Peyer's patch (tissue), 4 donors: ENCODE results near the gene CFAP77. TPM values are rescaled to one million over a fixed set of nuclear protein-coding genes. Genes with fewer than 3 reads are reported as not detected.

ENCODE experiments used
- DNase-seq, 3 donors: peaks; one replicate each; pipeline ENCODE4 v3.0.0-alpha.2; 2017 to 2019
- H3K27ac ChIP-seq, 4 donors: fragments of 200-600 bp; sonication (generic); one replicate each; pipeline ENCODE4 v1.5.1; 2016 to 2019
- H3K27me3 ChIP-seq, 2 donors: fragments of 200-600 bp; sonication (generic); one replicate each; pipeline ENCODE4 v1.5.1; 2019
- H3K36me3 ChIP-seq, 3 donors: fragments of 200-600 bp; sonication (generic); one replicate each; pipeline ENCODE4 v1.5.1; 2016 to 2019
- H3K4me1 ChIP-seq, 4 donors: fragments of 200-600 bp; sonication (generic); one replicate each; pipeline ENCODE4 v1.5.1; 2016 to 2019
- H3K4me3 ChIP-seq, 4 donors: fragments of 200-600 bp; sonication (generic); 1 replicate in 3 of 4; 2 replicates in 1 of 4; pipeline ENCODE4 v1.5.1; 2016 to 2019; ENCODE audit warnings: mild to moderate bottlenecking in 1 of 4
- H3K9me3 ChIP-seq, 4 donors: fragments of 200-600 bp; sonication (generic); one replicate each; pipeline ENCODE4 v1.5.1; 2016 to 2019; ENCODE audit warnings: mild to moderate bottlenecking in 1 of 4
- CTCF ChIP-seq, 6 experiments: fragments of 450-650 bp in 4 of 6; fragments of 200-600 bp in 2 of 6; sonication (generic) in 1 of 6; IDR thresholded peaks; one replicate each; pipeline ENCODE4 v1.5.1; 2017 to 2019; ENCODE audit warnings: antibody characterized with exemption in 6 of 6, mild to moderate bottlenecking in 3 of 6, moderate library complexity in 1 of 6
- POLR2A ChIP-seq, 2 donors: fragments of 450-650 bp; IDR thresholded peaks; one replicate each; pipeline ENCODE4 v1.5.1; 2017; ENCODE audit warnings: antibody characterized with exemption in 2 of 2, mild to moderate bottlenecking in 2 of 2, moderate library complexity in 2 of 2
- total RNA-seq, 4 donors: library from RNA; depleted of rRNA; stranded (reverse); fragments of >200 nt; gene quantifications; one replicate each; pipeline ENCODE4 v1.1.0, GENCODE V29; 2016

Gene CFAP77
- total RNA-seq, 4 donors from 2014 or later, result not detected

GRCh38 chr9:132600326-132600984 is 190.4 kb downstream of the CFAP77 start:
- H3K36me3 ChIP-seq, result peaks cover 0 to 27% (median 0%) of the 10 kb centered on the region in 3 donors
- DNase-seq, result no peak

GRCh38 chr9:132602207-132602606 is 192.2 kb downstream of the CFAP77 start:
- TF ChIP-seq POLR2A (IDR thresholded peaks at IDR 0.05) (no peak), CTCF (IDR thresholded peaks at IDR 0.05) (no peak)
- Histone ChIP-seq H3K27ac (no peak overlapping the region), H3K36me3 (peaks cover 0 to 40% (median 0%) of the 10 kb centered on the region in 3 donors), H3K9me3 (no peaks in the 10 kb centered on the region), H3K27me3 (no peaks in the 10 kb centered on the region), H3K4me1 (no peaks in the 10 kb centered on the region), H3K4me3 (no peak overlapping the region)
- DNase-seq, result no peak

More at GRCh38 chr9:132600326-132600984, 190.4 kb downstream of the CFAP77 start:
- H3K27me3 ChIP-seq, result no peaks in the 10 kb centered on the region
- no peaks in the 10 kb centered on the region for H3K9me3 ChIP-seq
- H3K27ac ChIP-seq, result no peak overlapping the region
- no peaks in the 10 kb centered on the region for H3K4me1 ChIP-seq
- no peak overlapping the region for H3K4me3 ChIP-seq
- TF ChIP-seq CTCF (IDR thresholded peaks at IDR 0.05) (no peak), POLR2A (IDR thresholded peaks at IDR 0.05) (no peak)

- Histone ChIP-seq H3K27ac (no peak overlapping the region), H3K36me3 (peaks cover 0 to 62% (median 0%) of the 10 kb centered on the region in 3 donors), H3K4me1 (no peaks in the 10 kb centered on the region), H3K9me3 (no peaks in the 10 kb centered on the region), H3K27me3 (no peaks in the 10 kb centered on the region), H3K4me3 (no peak overlapping the region)
- TF ChIP-seq CTCF (IDR thresholded peaks at IDR 0.05) (no peak), POLR2A (IDR thresholded peaks at IDR 0.05) (no peak)
- DNase-seq, result no peak
Measured at GRCh38 chr9:132605387-132605786, 195.4 kb downstream of the CFAP77 start.

GRCh38 chr9:132606066-132606465 is 196.1 kb downstream of the CFAP77 start:
- no peaks in the 10 kb centered on the region for H3K4me1 ChIP-seq
- no peaks in the 10 kb centered on the region for H3K9me3 ChIP-seq
- H3K27me3 ChIP-seq, result no peaks in the 10 kb centered on the region
- no peak for DNase-seq
- H3K27ac ChIP-seq, result no peak overlapping the region
- TF ChIP-seq CTCF (IDR thresholded peaks at IDR 0.05) (no peak), POLR2A (IDR thresholded peaks at IDR 0.05) (no peak)
- H3K36me3 ChIP-seq, result peaks cover 0 to 62% (median 0%) of the 10 kb centered on the region in 3 donors
- H3K4me3 ChIP-seq, result no peak overlapping the region

- Histone ChIP-seq H3K4me3 (no peak overlapping the region), H3K27me3 (no peaks in the 10 kb centered on the region), H3K4me1 (no peaks in the 10 kb centered on the region), H3K9me3 (no peaks in the 10 kb centered on the region), H3K27ac (no peak overlapping the region), H3K36me3 (peaks cover 0 to 63% (median 0%) of the 10 kb centered on the region in 3 donors)
- TF ChIP-seq CTCF (IDR thresholded peaks at IDR 0.05) (no peak), POLR2A (IDR thresholded peaks at IDR 0.05) (no peak)
- DNase-seq, result no peak
Measured at GRCh38 chr9:132609184-132609583, 199.2 kb downstream of the CFAP77 start.
